Naive thymus-derived CD4-positive, alpha-beta T cell (primary cell): ENCODE results near the gene DAPK1. TPM values are rescaled to one million over a fixed set of nuclear protein-coding genes. Genes with fewer than 3 reads are reported as not detected.

Source experiments
- ATAC-seq: fragments of 150-1000 bp; cut with Tn5 transposase; 2 replicates; pipeline ENCODE4 v1.10.0; 2021; ENCODE audit warnings: mild to moderate bottlenecking, moderate library complexity
- CTCF ChIA-PET: fragments of 350-600 bp; sonication (Branson Sonifier 250); formaldehyde crosslinking; loops from one replicate; lab custom pipeline; 2021; ENCODE audit warnings: antibody characterized with exemption; lab: Charles Lee
- POLR2A ChIA-PET: fragments of 350-600 bp; sonication (Branson Sonifier 250); formaldehyde crosslinking; loops from one replicate; lab custom pipeline; 2021; ENCODE audit warnings: antibody characterized with exemption, inconsistent platforms; lab: Charles Lee
- DNase-seq, 9 donors: peaks; one replicate each; pipeline versions ENCODE4 v3.0.0 to v3.0.0-alpha.2; 2020 to 2022; ENCODE audit warnings: mixed read lengths in 1 of 9
- H3K27ac ChIP-seq: one replicate; pipeline ENCODE4 v1.7.0; 2013; ENCODE audit warnings: mild to moderate bottlenecking, low read depth, low read length, moderate library complexity
- H3K27me3 ChIP-seq, 2 donors: one replicate each; pipeline ENCODE4 v1.7.0; 2013; ENCODE audit warnings: low read length in 2 of 2, mild to moderate bottlenecking in 2 of 2, moderate library complexity in 2 of 2; ENCODE audit not compliant: control insufficient read depth in 2 of 2, insufficient read depth in 2 of 2
- H3K36me3 ChIP-seq, 3 experiments: 1 replicate in 2 of 3; 2 replicates in 1 of 3; pipeline ENCODE4 v1.7.0; 2013; ENCODE audit warnings: low read length in 3 of 3, mild to moderate bottlenecking in 3 of 3, moderate library complexity in 1 of 3; ENCODE audit not compliant: insufficient read depth in 3 of 3, control insufficient read depth in 2 of 3
- H3K4me1 ChIP-seq, 2 donors: one replicate each; pipeline ENCODE4 v1.7.0; 2013; ENCODE audit warnings: low read length in 2 of 2, mild to moderate bottlenecking in 2 of 2, moderate library complexity in 1 of 2; ENCODE audit not compliant: control insufficient read depth in 2 of 2, insufficient read depth in 2 of 2
- H3K4me3 ChIP-seq: 2 replicates; pipeline ENCODE4 v1.7.0; 2013; ENCODE audit warnings: mild to moderate bottlenecking, low read length
- H3K9me3 ChIP-seq, 3 experiments: 1 replicate in 2 of 3; 2 replicates in 1 of 3; pipeline ENCODE4 v1.7.0; 2013; ENCODE audit warnings: low read length in 3 of 3; ENCODE audit not compliant: control insufficient read depth in 2 of 3
- H3K27ac Mint-ChIP-seq, 9 donors: one replicate each; pipeline ENCODE4 v1.8.0; 2020 to 2022; ENCODE audit warnings: mixed read lengths in 9 of 9, mild to moderate bottlenecking in 8 of 9, moderate library complexity in 5 of 9, inconsistent platforms in 2 of 9
- H3K27me3 Mint-ChIP-seq, 5 donors: one replicate each; pipeline ENCODE4 v1.8.0; 2021 to 2022; ENCODE audit warnings: mixed read lengths in 5 of 5, mild to moderate bottlenecking in 1 of 5
- H3K36me3 Mint-ChIP-seq, 5 donors: one replicate each; pipeline ENCODE4 v1.8.0; 2020 to 2022; ENCODE audit warnings: mixed read lengths in 5 of 5, mild to moderate bottlenecking in 3 of 5, inconsistent platforms in 1 of 5
- H3K4me1 Mint-ChIP-seq, 7 donors: one replicate each; pipeline ENCODE4 v1.8.0; 2020 to 2022; ENCODE audit warnings: mixed read lengths in 7 of 7, mild to moderate bottlenecking in 3 of 7, inconsistent platforms in 1 of 7
- H3K4me3 Mint-ChIP-seq, 10 donors: one replicate each; pipeline ENCODE4 v1.8.0; 2020 to 2022; ENCODE audit warnings: mild to moderate bottlenecking in 10 of 10, mixed read lengths in 10 of 10, moderate library complexity in 6 of 10, inconsistent platforms in 2 of 10
- H3K9me3 Mint-ChIP-seq, 11 donors: one replicate each; pipeline ENCODE4 v1.8.0; 2020 to 2022; ENCODE audit warnings: mixed read lengths in 11 of 11, mild to moderate bottlenecking in 4 of 11, inconsistent platforms in 1 of 11, moderate library complexity in 1 of 11
- intact Hi-C, 2 donors: fragments of 100-400 bp; cut with micrococcal nuclease; formaldehyde crosslinking; loops; one replicate each; pipeline ENCODE4 v1.15.1; 2023
- polyA plus RNA-seq, 2 donors: library from polyadenylated mRNA; unstranded; fragments of 300-500 nt; fragmentation: Illumina TruSeq; gene quantifications; one replicate each; pipeline ENCODE4 v1.2.3, GENCODE V29; 2021
- total RNA-seq, 6 experiments: library from RNA in 5 of 6; stranded (reverse) in 5 of 6; gene quantifications; 1 replicate in 5 of 6; 2 replicates in 1 of 6; pipeline ENCODE4 v1.2.3 and lab custom pipeline; 2021 to 2026

The DAPK1 gene
- total and polyA plus RNA-seq, 7 experiments from 2014 or later, result 0.20 to 44.8 (median 1.9) TPM

DNA sequence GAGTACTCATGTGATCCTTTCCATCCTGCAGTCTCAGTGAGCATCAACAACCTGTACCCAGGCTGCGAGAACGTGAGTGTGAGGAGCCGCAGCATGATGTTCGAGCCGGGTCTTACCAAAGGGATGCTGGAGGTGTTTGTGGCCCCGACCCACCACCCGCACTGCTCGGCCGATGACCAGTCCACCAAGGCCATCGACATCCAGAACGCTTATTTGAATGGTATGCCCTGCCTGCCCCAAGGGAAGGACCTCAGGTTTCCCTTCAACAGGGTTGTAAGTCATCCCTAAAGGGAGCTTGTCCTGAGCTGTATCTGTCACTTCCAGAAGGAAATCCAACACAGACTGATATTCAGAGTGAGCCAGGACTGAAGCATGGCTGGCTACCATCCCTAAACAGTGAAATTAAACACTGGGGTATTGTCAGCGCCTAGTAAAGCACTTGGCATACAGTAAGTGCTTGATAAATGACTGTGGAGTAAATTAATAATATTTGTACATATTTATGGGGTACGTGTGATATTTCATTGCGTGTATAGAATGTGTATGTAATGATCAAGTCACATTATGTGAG lies 188.9 kb downstream of the DAPK1 start:
- H3K4me1 ChIP-seq, result peaks cover 0 to 13% of the 10 kb centered on the region in 2 donors
- ATAC-seq, result no peak
- CTCF ChIA-PET, result interaction anchor here (1.2 kb wide), 1 partner anchor 26 kb away, joined by 4 read pairs; no protein-coding TSS in a partner anchor
- Mint-ChIP-seq H3K4me3 (peak overlapping the region in 5 of 10 donors; percentile 0 to 80 (median 55)), H3K27ac (peak overlapping the region in 7 of 9 donors; percentile 23 to 91 (median 72)), H3K36me3 (no peaks in the 10 kb centered on the region), H3K4me1 (peaks cover 11 to 37% (median 24%) of the 10 kb centered on the region in 7 donors), H3K9me3 (peaks cover 0 to 3% (median 0%) of the 10 kb centered on the region in 11 donors), H3K27me3 (peaks cover 0 to 31% (median 0%) of the 10 kb centered on the region in 5 donors)
- POLR2A ChIA-PET, result interaction anchor here (1.0 to 2.0 kb wide), 3 partner anchors 23 to 40 kb away, joined by 3 to 4 read pairs (median 3); partner anchors contain the start of gene CTSL
- intact Hi-C loops, result loop anchor here in 1 of 2 donors (2.0 to 10.0 kb wide), 3 partner anchors 38 to 701 kb away; partner anchors contain the start of gene SPIN1
- H3K27ac ChIP-seq, result no peak overlapping the region
- H3K4me3 ChIP-seq, result no peak overlapping the region
- no peaks in the 10 kb centered on the region for H3K36me3 ChIP-seq
- no peaks in the 10 kb centered on the region for H3K9me3 ChIP-seq
- no peak for DNase-seq
- no peaks in the 10 kb centered on the region for H3K27me3 ChIP-seq

DNA sequence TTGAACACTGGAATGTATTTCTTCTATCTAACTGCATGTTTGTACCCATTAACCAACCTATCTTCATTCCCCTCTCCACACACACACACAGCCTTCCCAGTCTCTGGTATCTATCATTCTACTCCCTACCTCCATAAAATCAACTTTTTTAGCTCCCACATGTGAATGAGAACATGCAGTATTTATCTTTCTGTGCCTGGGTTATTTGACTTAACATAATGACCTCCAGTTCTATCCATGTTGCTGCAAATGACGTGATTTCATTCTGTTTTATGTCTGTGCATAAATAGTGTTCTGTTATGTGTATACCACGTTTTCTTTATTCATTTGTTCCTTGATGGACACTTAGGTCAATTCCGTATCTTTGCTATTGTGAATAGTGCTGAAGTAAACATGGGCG lies 189.5 kb downstream of the DAPK1 start:
- H3K27ac Mint-ChIP-seq, result peak overlapping the region in 2 of 9 donors; percentile 51 to 66
- intact Hi-C loops, result loop anchor here in 1 of 2 donors (2.0 to 10.0 kb wide), 3 partner anchors 38 to 700 kb away; partner anchors contain the start of gene SPIN1

DNA sequence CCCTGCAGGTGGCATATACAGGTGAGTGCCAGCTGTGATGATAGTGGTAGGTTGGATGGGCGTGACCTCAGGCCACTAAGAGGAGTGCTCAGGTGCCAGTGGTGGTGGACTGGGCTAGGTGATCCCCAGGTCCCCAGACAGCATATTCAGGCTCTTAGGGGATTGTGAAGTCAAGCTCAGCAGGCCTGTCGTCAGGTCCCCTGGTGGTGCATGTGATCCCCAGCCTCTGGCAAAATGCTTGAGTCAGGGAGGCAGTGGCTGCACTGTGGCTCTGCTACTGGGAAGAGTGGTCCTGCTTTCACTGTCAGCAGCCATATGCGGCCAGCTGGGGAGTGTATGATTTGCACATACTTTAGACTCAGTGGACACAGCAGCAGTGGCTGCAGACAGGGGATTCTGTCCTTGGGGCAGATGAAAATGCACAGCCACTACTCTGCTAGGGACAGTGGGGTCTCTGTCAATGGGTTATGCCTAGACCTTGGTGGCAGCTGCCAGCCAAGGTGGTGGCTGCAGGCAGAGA lies 196.6 kb downstream of the DAPK1 start:
- H3K4me3 Mint-ChIP-seq, result no peak overlapping the region
- CTCF ChIA-PET, result interaction anchor here (0.6 kb wide), 1 partner anchor 29 kb away, joined by 3 read pairs; no protein-coding TSS in a partner anchor

More for the DNA sequence above, 189.5 kb downstream of the DAPK1 start:
- Histone ChIP-seq H3K36me3 (no peaks in the 10 kb centered on the region), H3K4me1 (peaks cover 0 to 13% of the 10 kb centered on the region in 2 donors), H3K4me3 (no peak overlapping the region), H3K27ac (no peak overlapping the region), H3K9me3 (no peaks in the 10 kb centered on the region), H3K27me3 (no peaks in the 10 kb centered on the region)
- Mint-ChIP-seq H3K4me3 (peak overlapping the region in 2 of 10 donors; percentile 0 to 12), H3K36me3 (peaks cover 0 to 3% (median 0%) of the 10 kb centered on the region in 5 donors), H3K27me3 (peaks cover 0 to 35% (median 0%) of the 10 kb centered on the region in 5 donors), H3K9me3 (peaks cover 0 to 9% (median 1%) of the 10 kb centered on the region in 11 donors), H3K4me1 (peaks cover 11 to 36% (median 24%) of the 10 kb centered on the region in 7 donors)
- ChIA-PET CTCF (interaction anchor here (1.2 kb wide), 1 partner anchor 25 kb away, joined by 4 read pairs; no protein-coding TSS in a partner anchor), POLR2A (interaction anchor here (0.6 kb wide), 1 partner anchor 100 kb away, joined by 6 read pairs; no protein-coding TSS in a partner anchor)
- ATAC-seq (no peak), DNase-seq (no peak)

DNA sequence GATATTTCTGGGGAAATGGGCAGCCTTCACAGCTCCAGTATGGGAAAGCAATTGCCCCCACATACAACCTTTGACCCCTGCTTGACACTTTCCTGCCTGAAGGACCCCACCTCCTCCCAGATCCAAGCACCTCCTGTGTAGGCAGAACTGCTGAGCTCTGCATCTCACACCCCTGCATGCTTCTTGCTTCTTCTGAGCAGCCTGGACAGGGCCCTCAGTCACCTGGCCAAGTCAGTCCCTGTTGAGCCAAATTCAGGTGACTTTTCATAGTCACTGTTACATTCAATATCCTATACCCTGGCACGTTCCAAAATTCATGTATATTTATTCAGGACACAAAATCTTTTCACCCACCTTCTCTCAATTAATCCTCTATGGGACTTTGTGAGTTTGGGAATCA lies 197.9 kb downstream of the DAPK1 start:
- no peak overlapping the region for H3K27ac ChIP-seq

More for the DNA sequence above, 196.6 kb downstream of the DAPK1 start:
- Histone ChIP-seq H3K9me3 (peaks cover 0 to 4% (median 0%) of the 10 kb centered on the region in 3 experiments), H3K27ac (no peak overlapping the region), H3K27me3 (no peaks in the 10 kb centered on the region), H3K36me3 (no peaks in the 10 kb centered on the region), H3K4me3 (no peak overlapping the region), H3K4me1 (no peaks in the 10 kb centered on the region)
- no peak for ATAC-seq
- DNase-seq, result no peak
- intact Hi-C loops, result no loop called here
- H3K36me3 Mint-ChIP-seq, result peaks cover 0 to 17% (median 8%) of the 10 kb centered on the region in 5 donors
- peaks cover 0 to 33% (median 0%) of the 10 kb centered on the region in 5 donors for H3K27me3 Mint-ChIP-seq
- POLR2A ChIA-PET, result no interaction called here
- peaks cover 0 to 8% (median 0%) of the 10 kb centered on the region in 7 donors for H3K4me1 Mint-ChIP-seq
- H3K9me3 Mint-ChIP-seq, result peaks cover 0 to 29% (median 8%) of the 10 kb centered on the region in 11 donors
- no peak overlapping the region for H3K27ac Mint-ChIP-seq

DNA sequence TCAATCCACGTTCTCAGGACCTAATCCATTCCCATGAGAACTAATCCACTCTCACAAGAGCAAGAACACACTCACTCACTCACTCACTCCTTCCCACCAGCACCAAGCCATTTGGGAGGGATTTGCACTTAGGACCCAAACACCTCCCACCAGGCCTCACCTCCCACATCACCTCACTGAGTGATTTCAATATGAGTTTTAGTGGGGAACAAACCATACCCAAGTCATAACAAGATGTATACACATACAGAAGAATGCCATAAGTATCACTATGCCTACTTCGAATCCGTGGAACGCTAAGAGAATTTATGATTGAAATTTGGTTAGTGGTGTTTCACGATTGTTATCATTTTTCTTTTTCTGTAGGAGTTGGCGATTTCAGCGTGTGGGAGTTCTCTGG lies 199.0 kb downstream of the DAPK1 start:
- intact Hi-C loops, result no loop called here
- Mint-ChIP-seq H3K9me3 (peaks cover 0 to 25% (median 7%) of the 10 kb centered on the region in 11 donors), H3K27me3 (peaks cover 0 to 13% (median 0%) of the 10 kb centered on the region in 5 donors), H3K4me3 (no peak overlapping the region), H3K4me1 (peaks cover 0 to 8% (median 0%) of the 10 kb centered on the region in 7 donors), H3K36me3 (peaks cover 0 to 17% (median 8%) of the 10 kb centered on the region in 5 donors), H3K27ac (peak overlapping the region in 1 of 9 donors; percentile 14)
- Histone ChIP-seq H3K27me3 (no peaks in the 10 kb centered on the region), H3K4me1 (no peaks in the 10 kb centered on the region), H3K36me3 (no peaks in the 10 kb centered on the region), H3K4me3 (no peak overlapping the region), H3K9me3 (peaks cover 0 to 4% (median 0%) of the 10 kb centered on the region in 3 experiments), H3K27ac (no peak overlapping the region)
- ChIA-PET POLR2A (no interaction called here), CTCF (no interaction called here)
- no peak for ATAC-seq
- no peak for DNase-seq

More for the DNA sequence above, 197.9 kb downstream of the DAPK1 start:
- Histone ChIP-seq H3K4me3 (no peak overlapping the region), H3K9me3 (peaks cover 0 to 4% (median 0%) of the 10 kb centered on the region in 3 experiments), H3K36me3 (no peaks in the 10 kb centered on the region), H3K27me3 (no peaks in the 10 kb centered on the region), H3K4me1 (no peaks in the 10 kb centered on the region)
- Mint-ChIP-seq H3K9me3 (peaks cover 0 to 29% (median 8%) of the 10 kb centered on the region in 11 donors), H3K27ac (no peak overlapping the region), H3K4me1 (peaks cover 0 to 8% (median 0%) of the 10 kb centered on the region in 7 donors), H3K4me3 (no peak overlapping the region), H3K27me3 (peaks cover 0 to 23% (median 0%) of the 10 kb centered on the region in 5 donors), H3K36me3 (peaks cover 0 to 17% (median 8%) of the 10 kb centered on the region in 5 donors)
- no peak for ATAC-seq
- CTCF ChIA-PET, result no interaction called here
- POLR2A ChIA-PET, result no interaction called here
- intact Hi-C loops, result no loop called here
- no peak for DNase-seq

DNA sequence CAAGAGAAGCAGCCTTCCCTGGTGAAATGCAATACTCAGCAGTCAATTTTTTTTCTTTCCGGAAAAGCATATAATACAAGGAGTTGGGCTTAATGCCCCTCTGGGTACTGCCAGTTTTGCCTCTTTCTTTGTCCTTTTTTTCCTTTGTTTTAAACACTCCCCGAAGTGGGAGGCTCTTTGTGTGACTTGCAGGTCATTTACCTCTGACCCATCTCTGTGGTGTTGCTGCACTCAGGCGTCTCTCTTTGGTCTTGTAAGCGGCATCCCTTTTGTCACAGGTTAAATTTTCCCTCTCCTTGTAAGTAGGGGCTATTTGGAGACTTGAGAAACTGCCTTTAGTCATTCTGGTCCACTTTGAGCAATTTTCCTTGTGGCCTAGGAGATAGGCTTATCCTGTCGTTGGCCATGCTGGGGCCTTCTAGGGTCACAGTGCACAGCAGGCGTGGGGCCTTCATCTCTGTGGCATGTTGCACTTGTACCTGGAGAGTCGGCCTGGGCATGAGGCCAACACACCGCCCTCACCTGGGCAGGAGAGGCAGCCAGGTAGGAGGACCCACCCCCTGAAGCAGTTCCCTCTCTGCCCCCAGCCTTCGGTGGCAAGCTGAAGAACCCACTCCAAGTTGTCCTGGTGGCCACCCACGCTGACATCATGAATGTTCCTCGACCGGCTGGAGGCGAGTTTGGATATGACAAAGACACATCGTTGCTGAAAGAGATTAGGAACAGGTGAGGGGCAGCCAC lies 200.6 kb downstream of the DAPK1 start:
- intact Hi-C loops, result no loop called here
- H3K36me3 Mint-ChIP-seq, result peaks cover 0 to 9% (median 5%) of the 10 kb centered on the region in 5 donors
- no peaks in the 10 kb centered on the region for H3K27me3 ChIP-seq
- H3K4me3 ChIP-seq, result no peak overlapping the region
- no peak overlapping the region for H3K27ac Mint-ChIP-seq
- H3K4me3 Mint-ChIP-seq, result no peak overlapping the region
- peaks cover 0 to 14% (median 0%) of the 10 kb centered on the region in 5 donors for H3K27me3 Mint-ChIP-seq
- no peak for ATAC-seq
- H3K4me1 Mint-ChIP-seq, result peaks cover 0 to 12% (median 4%) of the 10 kb centered on the region in 7 donors
- DNase-seq, result no peak
- no peaks in the 10 kb centered on the region for H3K36me3 ChIP-seq
- CTCF ChIA-PET, result no interaction called here
- no peak overlapping the region for H3K27ac ChIP-seq
- POLR2A ChIA-PET, result no interaction called here
- no peaks in the 10 kb centered on the region for H3K4me1 ChIP-seq
- peaks cover 0 to 9% (median 2%) of the 10 kb centered on the region in 11 donors for H3K9me3 Mint-ChIP-seq
- peaks cover 0 to 4% (median 0%) of the 10 kb centered on the region in 3 experiments for H3K9me3 ChIP-seq
